H9 (cell line): Measurements from ENCODE around the gene RABGEF1. TPM values are rescaled to one million over a fixed set of nuclear protein-coding genes. Genes with fewer than 3 reads are reported as not detected.

ENCODE experiments used
- DNase-seq: peaks from one replicate; pipeline ENCODE4 v3.0.0-alpha.2; 2017
- H2AFZ ChIP-seq: one replicate; pipeline ENCODE4 v1.6.1; 2013; ENCODE audit warnings: mild to moderate bottlenecking, low read length, control low read depth, moderate library complexity
- H2AK5ac ChIP-seq: 2 replicates; pipeline ENCODE4 v1.6.1; 2013; ENCODE audit warnings: low read length, control low read depth, mixed read lengths; ENCODE audit not compliant: insufficient read length
- H2BK120ac ChIP-seq: one replicate; pipeline ENCODE4 v1.6.1; 2013; ENCODE audit warnings: low read depth, mild to moderate bottlenecking, low read length, control low read depth, inconsistent platforms; ENCODE audit not compliant: poor library complexity, severe bottlenecking
- H2BK12ac ChIP-seq: 2 replicates; pipeline ENCODE4 v1.6.1; 2013; ENCODE audit warnings: low read length, control low read depth, mixed read lengths, low read depth; ENCODE audit not compliant: insufficient read length
- H2BK15ac ChIP-seq: 2 replicates; pipeline ENCODE4 v1.6.1; 2013; ENCODE audit warnings: low read depth, low read length, control low read depth
- H2BK20ac ChIP-seq: one replicate; pipeline ENCODE4 v1.6.1; 2013; ENCODE audit warnings: low read depth, mild to moderate bottlenecking, low read length, control low read depth, inconsistent platforms; ENCODE audit not compliant: poor library complexity, severe bottlenecking
- H2BK5ac ChIP-seq: 2 replicates; pipeline ENCODE4 v1.6.1; 2013; ENCODE audit warnings: low read length, control low read depth, mixed read lengths; ENCODE audit not compliant: insufficient read length
- H3K14ac ChIP-seq: 2 replicates; pipeline ENCODE4 v1.6.1; 2013; ENCODE audit warnings: low read length, control low read depth; ENCODE audit not compliant: insufficient read depth
- H3K18ac ChIP-seq: 2 replicates; pipeline ENCODE4 v1.6.1; 2013; ENCODE audit warnings: low read depth, mild to moderate bottlenecking, mixed read lengths, low read length, control low read depth; ENCODE audit not compliant: insufficient read length
- H3K23ac ChIP-seq: 2 replicates; pipeline ENCODE4 v1.6.1; 2013; ENCODE audit warnings: low read length, control low read depth, mixed read lengths, low read depth; ENCODE audit not compliant: insufficient read length
- H3K23me2 ChIP-seq: 2 replicates; pipeline ENCODE4 v1.6.1; 2013; ENCODE audit warnings: low read depth, mild to moderate bottlenecking, mixed read lengths, low read length, control low read depth; ENCODE audit not compliant: insufficient read length, poor library complexity, severe bottlenecking
- H3K27ac ChIP-seq: 2 replicates; pipeline ENCODE4 v1.5.1; 2013; ENCODE audit warnings: low read length, control low read depth, mixed read lengths, low read depth; ENCODE audit not compliant: insufficient read length
- H3K27me3 ChIP-seq: 2 replicates; pipeline ENCODE4 v1.6.1; 2013; ENCODE audit warnings: low read length, control low read depth, inconsistent platforms; ENCODE audit not compliant: insufficient read depth
- H3K4ac ChIP-seq: 2 replicates; pipeline ENCODE4 v1.6.1; 2013; ENCODE audit warnings: low read depth, mild to moderate bottlenecking, control low read depth, inconsistent platforms, low read length, moderate library complexity
- H3K4me1 ChIP-seq: 2 replicates; pipeline ENCODE4 v1.6.1; 2013; ENCODE audit warnings: low read length, control low read depth, inconsistent platforms; ENCODE audit not compliant: insufficient read depth
- H3K4me2 ChIP-seq: 2 replicates; pipeline ENCODE4 v1.6.1; 2013; ENCODE audit warnings: low read length, control low read depth, mixed read lengths; ENCODE audit not compliant: insufficient read length, insufficient read depth
- H3K56ac ChIP-seq: 2 replicates; pipeline ENCODE4 v1.6.1; 2013; ENCODE audit warnings: low read depth, mild to moderate bottlenecking, mixed read lengths, low read length, control low read depth; ENCODE audit not compliant: insufficient read length
- H3K79me1 ChIP-seq: 2 replicates; pipeline ENCODE4 v1.6.1; 2013; ENCODE audit warnings: low read depth, mild to moderate bottlenecking, moderate library complexity, low read length, control low read depth, inconsistent platforms; ENCODE audit not compliant: insufficient read depth, poor library complexity, severe bottlenecking
- H3K79me2 ChIP-seq: 2 replicates; pipeline ENCODE4 v1.6.1; 2013; ENCODE audit warnings: low read length, control low read depth, inconsistent platforms; ENCODE audit not compliant: insufficient read depth
- H3K9ac ChIP-seq: 2 replicates; pipeline ENCODE4 v1.6.1; 2013; ENCODE audit warnings: low read length, control low read depth, mixed read lengths; ENCODE audit not compliant: insufficient read length; ENCODE audit errors: extremely low read depth
- H3K9me3 ChIP-seq: one replicate; pipeline ENCODE4 v1.6.1; 2013; ENCODE audit warnings: low read depth, low read length, inconsistent platforms; ENCODE audit not compliant: control insufficient read depth
- H3T11ph ChIP-seq: one replicate; pipeline ENCODE4 v1.6.1; 2013; ENCODE audit warnings: mild to moderate bottlenecking, low read length, control low read depth, inconsistent platforms
- H4K20me1 ChIP-seq: one replicate; pipeline ENCODE4 v1.6.1; 2013; ENCODE audit not compliant: control insufficient read depth, insufficient read length, insufficient read depth
- H4K5ac ChIP-seq: 2 replicates; pipeline ENCODE4 v1.6.1; 2013; ENCODE audit warnings: low read depth, mild to moderate bottlenecking, mixed read lengths, low read length, control low read depth; ENCODE audit not compliant: insufficient read length
- H4K8ac ChIP-seq: replicated peaks from 2 replicates; pipeline ENCODE4 v1.6.1; 2013; ENCODE audit warnings: low read length, control low read depth, mixed read lengths, low read depth; ENCODE audit not compliant: insufficient read length
- H4K91ac ChIP-seq: 2 replicates; pipeline ENCODE4 v1.6.1; 2013; ENCODE audit warnings: low read depth, mild to moderate bottlenecking, moderate library complexity, mixed read lengths, low read length, control low read depth; ENCODE audit not compliant: insufficient read length
- H3K27ac Mint-ChIP-seq, 3 experiments: 2 replicates in 2 of 3; 3 replicates in 1 of 3; pipeline ENCODE4 v1.8.0; 2020 to 2021; ENCODE audit warnings: mixed read lengths in 3 of 3, mild to moderate bottlenecking in 1 of 3, moderate library complexity in 1 of 3
- H3K27me3 Mint-ChIP-seq: 2 replicates; pipeline ENCODE4 v1.8.0; 2021; ENCODE audit warnings: low read depth, mild to moderate bottlenecking, moderate library complexity, mixed read lengths
- H3K36me3 Mint-ChIP-seq, 3 experiments: 2 replicates in 2 of 3; 3 replicates in 1 of 3; pipeline ENCODE4 v1.8.0; 2020 to 2021; ENCODE audit warnings: low read depth in 3 of 3, mixed read lengths in 3 of 3; ENCODE audit not compliant: insufficient read depth in 1 of 3
- H3K4me1 Mint-ChIP-seq, 2 experiments: 2 replicates each; pipeline ENCODE4 v1.8.0; 2020; ENCODE audit warnings: mixed read lengths in 2 of 2
- H3K4me3 Mint-ChIP-seq, 2 experiments: 2 replicates in 1 of 2; 3 replicates in 1 of 2; pipeline ENCODE4 v1.8.0; 2020 to 2021; ENCODE audit warnings: mild to moderate bottlenecking in 2 of 2, mixed read lengths in 2 of 2, moderate library complexity in 1 of 2
- H3K9me3 Mint-ChIP-seq, 2 experiments: 2 replicates in 1 of 2; 3 replicates in 1 of 2; pipeline ENCODE4 v1.8.0; 2020; ENCODE audit warnings: mild to moderate bottlenecking in 2 of 2, mixed read lengths in 2 of 2, moderate library complexity in 1 of 2
- WGBS: extraction: QIAGEN DNeasy Blood & Tissue Kit; methylation state at CpG from one replicate; pipeline ENCODE4 v1.1.7; 2013; ENCODE audit warnings: missing lambda C conversion rate, low lambda C conversion rate, mixed read lengths; ENCODE audit not compliant: insufficient read length; ENCODE audit errors: extremely low coverage; 5-methylcytosine and 5-hydroxymethylcytosine counted together
- total RNA-seq: library from RNA; stranded (reverse); gene quantifications from 2 replicates; pipeline ENCODE4 v1.2.1, GENCODE V29; 2021
- TF ChIP-seq, protein P1 (sequence below): fragments of 200-600 bp; sonication (generic); conservative IDR thresholded peaks from 3 replicates; pipeline ENCODE4 v1.8.0; 2021; ENCODE audit warnings: antibody characterized with exemption, mild to moderate bottlenecking

RABGEF1 gene
- total RNA-seq, 1 experiment from 2014 or later = 17.3 TPM

DNA sequence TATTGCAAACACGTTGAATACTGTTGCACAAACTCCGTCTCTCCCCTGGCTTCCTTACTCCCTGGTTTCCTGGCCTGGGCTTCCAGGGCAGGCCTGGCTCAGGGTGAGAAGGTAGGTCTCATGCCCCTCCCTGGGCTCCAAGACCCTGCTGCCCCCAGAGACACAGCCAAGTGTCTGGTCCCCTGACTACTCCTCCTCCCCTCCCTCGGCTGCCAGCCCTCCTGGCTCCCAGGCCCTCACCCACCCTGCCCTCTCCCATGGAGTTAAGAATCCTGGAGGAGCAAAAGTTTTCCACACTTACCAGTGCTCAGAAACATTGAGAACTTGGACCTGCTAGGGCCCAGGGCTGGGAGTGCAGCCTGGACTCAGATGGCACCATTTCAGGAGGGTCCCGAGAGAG is 47.2 kb upstream of the RABGEF1 start:
- H3K9me3 Mint-ChIP-seq = no peaks in the 10 kb centered on the region

More for the DNA sequence above, 47.2 kb upstream of the RABGEF1 start:
- Histone ChIP-seq H3K23me2 (no peaks in the 10 kb centered on the region), H4K20me1 (no peaks in the 10 kb centered on the region), H4K91ac (no peak overlapping the region), H2BK20ac (no peak overlapping the region), H3K79me2 (no peaks in the 10 kb centered on the region), H2BK12ac (no peak overlapping the region), H3K23ac (no peak overlapping the region), H3K27ac (no peak overlapping the region), H3K4ac (no peak overlapping the region), H3T11ph (no peak overlapping the region), H4K8ac (no peak overlapping the region), H2AK5ac (no peak overlapping the region), H3K14ac (no peak overlapping the region), H2BK5ac (no peak overlapping the region), H4K5ac (no peak overlapping the region), H3K4me2 (no peak overlapping the region), H3K18ac (no peak overlapping the region), H2BK15ac (no peak overlapping the region), H3K9ac (no peak overlapping the region), H2BK120ac (no peak overlapping the region), H2AFZ (no peak overlapping the region), H3K79me1 (no peaks in the 10 kb centered on the region), H3K4me1 (no peaks in the 10 kb centered on the region), H3K9me3 (no peaks in the 10 kb centered on the region), H3K56ac (no peak overlapping the region), H3K27me3 (no peaks in the 10 kb centered on the region)
- peaks cover 0 to 3% (median 2%) of the 10 kb centered on the region in 3 experiments; a peak in 4 of 7 replicates for H3K36me3 Mint-ChIP-seq
- no CpG with 5 or more reads among the region's 4 CpGs for WGBS
- peaks cover 8 to 21% of the 10 kb centered on the region in 2 experiments for H3K4me1 Mint-ChIP-seq
- no peak for DNase-seq
- H3K27ac Mint-ChIP-seq = no peak overlapping the region
- peaks cover 1% of the 10 kb centered on the region for H3K27me3 Mint-ChIP-seq
- no peak overlapping the region for H3K4me3 Mint-ChIP-seq
- TF ChIP-seq, protein P1, sequence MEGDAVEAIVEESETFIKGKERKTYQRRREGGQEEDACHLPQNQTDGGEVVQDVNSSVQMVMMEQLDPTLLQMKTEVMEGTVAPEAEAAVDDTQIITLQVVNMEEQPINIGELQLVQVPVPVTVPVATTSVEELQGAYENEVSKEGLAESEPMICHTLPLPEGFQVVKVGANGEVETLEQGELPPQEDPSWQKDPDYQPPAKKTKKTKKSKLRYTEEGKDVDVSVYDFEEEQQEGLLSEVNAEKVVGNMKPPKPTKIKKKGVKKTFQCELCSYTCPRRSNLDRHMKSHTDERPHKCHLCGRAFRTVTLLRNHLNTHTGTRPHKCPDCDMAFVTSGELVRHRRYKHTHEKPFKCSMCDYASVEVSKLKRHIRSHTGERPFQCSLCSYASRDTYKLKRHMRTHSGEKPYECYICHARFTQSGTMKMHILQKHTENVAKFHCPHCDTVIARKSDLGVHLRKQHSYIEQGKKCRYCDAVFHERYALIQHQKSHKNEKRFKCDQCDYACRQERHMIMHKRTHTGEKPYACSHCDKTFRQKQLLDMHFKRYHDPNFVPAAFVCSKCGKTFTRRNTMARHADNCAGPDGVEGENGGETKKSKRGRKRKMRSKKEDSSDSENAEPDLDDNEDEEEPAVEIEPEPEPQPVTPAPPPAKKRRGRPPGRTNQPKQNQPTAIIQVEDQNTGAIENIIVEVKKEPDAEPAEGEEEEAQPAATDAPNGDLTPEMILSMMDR = no peak
